NT2/D1 (cell line): ENCODE results near the gene EPHA2.

Source experiments
- YY1 ChIP-seq: IDR thresholded peaks from 2 replicates; pipeline ENCODE4 v1.6.1; 2011; ENCODE audit not compliant: insufficient read length, insufficient read depth
- ZNF274 ChIP-seq: IDR thresholded peaks from 2 replicates; pipeline ENCODE4 v1.6.1; 2011; ENCODE audit warnings: mild to moderate bottlenecking, low read depth, low read length

DNA sequence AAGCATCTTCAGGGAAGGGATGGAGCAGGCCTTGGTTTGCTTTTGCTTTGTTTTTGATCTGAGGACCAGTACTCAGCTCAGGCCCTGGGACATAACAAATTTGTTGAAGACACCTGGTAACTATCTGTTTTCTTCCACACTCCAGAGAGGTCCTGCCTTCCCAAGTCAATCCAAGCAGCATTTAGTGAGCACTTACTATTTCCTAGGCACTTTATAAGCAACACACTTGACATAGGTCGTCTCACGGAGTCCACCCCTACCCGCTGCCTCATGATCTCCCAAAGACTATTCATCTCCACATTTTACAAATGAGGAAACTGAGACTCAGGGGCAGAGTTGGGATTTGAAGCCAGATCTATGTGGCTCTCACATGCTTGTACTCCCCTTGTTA is 14.4 kb upstream of the EPHA2 start:
- TF ChIP-seq YY1, result no peak
- TF ChIP-seq ZNF274, result no peak
